Measurements from ENCODE around the gene HK2.

Gene HK2

DNA sequence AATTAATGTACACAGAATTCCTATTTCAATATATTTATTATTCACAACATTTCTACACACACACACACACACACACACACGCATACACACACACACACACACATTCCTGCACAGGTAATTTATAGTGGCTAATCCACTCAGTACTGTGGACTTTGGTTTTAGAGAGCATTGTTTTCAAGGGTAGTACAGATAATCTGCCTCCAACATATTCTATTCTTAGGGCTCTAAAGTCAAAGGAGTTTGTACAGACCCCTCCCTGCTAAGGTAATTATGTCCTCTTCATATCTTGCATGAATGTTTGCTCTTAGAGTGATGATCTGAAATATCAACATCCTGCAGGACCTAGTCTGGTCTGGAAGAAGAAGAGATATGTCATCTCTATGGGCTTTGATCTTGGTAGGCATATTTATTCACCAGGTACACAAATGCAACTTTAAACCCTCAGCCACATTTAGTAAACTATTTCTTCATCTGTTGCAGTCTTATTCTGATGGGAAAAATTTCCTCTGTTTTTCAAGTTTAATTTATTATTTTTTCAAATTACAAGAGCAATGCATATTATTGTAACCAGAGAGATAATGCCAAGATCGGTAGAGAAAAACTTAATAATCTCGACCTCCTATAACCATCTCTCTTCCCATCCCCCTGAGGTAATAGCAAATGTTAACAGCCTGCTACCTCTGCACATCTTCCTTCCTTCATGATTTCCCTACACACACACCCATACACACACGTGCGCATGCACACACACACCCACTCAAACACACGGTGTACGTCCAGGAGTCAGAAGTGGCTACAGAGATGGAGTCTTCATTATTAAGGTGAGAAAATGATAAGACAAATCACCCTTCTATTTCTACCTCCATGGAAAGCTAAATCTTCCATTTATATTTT is 106.2 kb downstream of the HK2 start:
- H2AFZ ChIP-seq (ENCODE audit: low read length): no peak overlapping the region
- no peak for TF ChIP-seq EZH2 (optimal IDR thresholded peaks at IDR 0.05; ENCODE audit: low read depth, low read length)
- TF ChIP-seq EZH2phosphoT487 (IDR thresholded peaks at IDR 0.05; ENCODE audit: low read length): no peak
- TF ChIP-seq, protein P1, sequence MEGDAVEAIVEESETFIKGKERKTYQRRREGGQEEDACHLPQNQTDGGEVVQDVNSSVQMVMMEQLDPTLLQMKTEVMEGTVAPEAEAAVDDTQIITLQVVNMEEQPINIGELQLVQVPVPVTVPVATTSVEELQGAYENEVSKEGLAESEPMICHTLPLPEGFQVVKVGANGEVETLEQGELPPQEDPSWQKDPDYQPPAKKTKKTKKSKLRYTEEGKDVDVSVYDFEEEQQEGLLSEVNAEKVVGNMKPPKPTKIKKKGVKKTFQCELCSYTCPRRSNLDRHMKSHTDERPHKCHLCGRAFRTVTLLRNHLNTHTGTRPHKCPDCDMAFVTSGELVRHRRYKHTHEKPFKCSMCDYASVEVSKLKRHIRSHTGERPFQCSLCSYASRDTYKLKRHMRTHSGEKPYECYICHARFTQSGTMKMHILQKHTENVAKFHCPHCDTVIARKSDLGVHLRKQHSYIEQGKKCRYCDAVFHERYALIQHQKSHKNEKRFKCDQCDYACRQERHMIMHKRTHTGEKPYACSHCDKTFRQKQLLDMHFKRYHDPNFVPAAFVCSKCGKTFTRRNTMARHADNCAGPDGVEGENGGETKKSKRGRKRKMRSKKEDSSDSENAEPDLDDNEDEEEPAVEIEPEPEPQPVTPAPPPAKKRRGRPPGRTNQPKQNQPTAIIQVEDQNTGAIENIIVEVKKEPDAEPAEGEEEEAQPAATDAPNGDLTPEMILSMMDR (IDR thresholded peaks at IDR 0.05; ENCODE audit: low read length): no peak
- H3K27me3 ChIP-seq (replicated peaks; ENCODE audit: insufficient read depth, low read length): no peaks in the 10 kb centered on the region
- no peaks in the 10 kb centered on the region for H3K79me2 ChIP-seq (ENCODE audit: low read length)
- H3F3A ChIP-seq (ENCODE audit: insufficient read depth, low read length): no peaks in the 10 kb centered on the region
- H3K4me1 ChIP-seq (ENCODE audit: low read length): no peaks in the 10 kb centered on the region
- no peak for DNase-seq
- H4K20me1 ChIP-seq (ENCODE audit: insufficient read depth, low read length): no peaks in the 10 kb centered on the region
- H3K4me3 ChIP-seq (ENCODE audit: low read length): no peak overlapping the region
- no peak overlapping the region for H3K27ac ChIP-seq (ENCODE audit: low read length)
- no peaks in the 10 kb centered on the region for H3K9me2 ChIP-seq (replicated peaks; ENCODE audit: insufficient read depth, low read length)
- H3K36me3 ChIP-seq (replicated peaks; ENCODE audit: insufficient read depth, low read length): no peaks in the 10 kb centered on the region
- no peak overlapping the region for H3K9ac ChIP-seq (ENCODE audit: low read length)
- H3K9me3 ChIP-seq (replicated peaks; ENCODE audit: insufficient read depth, low read length): no peaks in the 10 kb centered on the region
- H3K4me2 ChIP-seq (ENCODE audit: low read depth, low read length): no peak overlapping the region

DNA sequence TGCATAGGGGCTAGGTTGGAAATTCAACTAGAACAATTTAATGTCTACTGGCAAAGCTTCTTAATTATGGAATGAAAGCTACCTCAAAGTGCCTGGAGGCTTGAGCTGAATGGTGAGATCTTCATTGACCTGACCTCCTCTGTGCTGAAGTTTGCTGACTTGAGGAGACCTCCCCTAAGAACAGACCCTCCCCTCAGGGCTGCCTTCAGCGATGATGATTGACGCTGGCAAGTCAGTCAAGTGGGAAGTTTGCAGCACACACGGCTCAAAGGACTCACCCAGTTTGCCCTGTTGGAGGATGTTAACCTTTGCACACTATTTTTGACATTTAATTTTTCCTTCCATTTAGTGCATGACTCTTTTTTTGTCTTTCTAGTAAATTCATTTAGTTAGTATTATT is 107.4 kb downstream of the HK2 start:
- no peaks in the 10 kb centered on the region for H4K20me1 ChIP-seq (ENCODE audit: insufficient read depth, low read length)
- H3K27ac ChIP-seq (ENCODE audit: low read length): no peak overlapping the region
- H3K36me3 ChIP-seq (replicated peaks; ENCODE audit: insufficient read depth, low read length): no peaks in the 10 kb centered on the region
- H3K9me2 ChIP-seq (replicated peaks; ENCODE audit: insufficient read depth, low read length): no peaks in the 10 kb centered on the region
- TF ChIP-seq, protein P1 (IDR thresholded peaks at IDR 0.05; ENCODE audit: low read length): no peak
- TF ChIP-seq EZH2phosphoT487 (IDR thresholded peaks at IDR 0.05; ENCODE audit: low read length) (no peak), EZH2 (optimal IDR thresholded peaks at IDR 0.05; ENCODE audit: low read depth, low read length) (no peak)
- DNase-seq: no peak
- no peak overlapping the region for H3K4me3 ChIP-seq (ENCODE audit: low read length)
- no peaks in the 10 kb centered on the region for H3F3A ChIP-seq (ENCODE audit: insufficient read depth, low read length)
- no peak overlapping the region for H3K9ac ChIP-seq (ENCODE audit: low read length)
- no peak overlapping the region for H3K4me2 ChIP-seq (ENCODE audit: low read depth, low read length)
- H3K9me3 ChIP-seq (replicated peaks; ENCODE audit: insufficient read depth, low read length): no peaks in the 10 kb centered on the region
- H3K27me3 ChIP-seq (replicated peaks; ENCODE audit: insufficient read depth, low read length): no peaks in the 10 kb centered on the region
- no peaks in the 10 kb centered on the region for H3K4me1 ChIP-seq (ENCODE audit: low read length)
- H2AFZ ChIP-seq (ENCODE audit: low read length): no peak overlapping the region
- H3K79me2 ChIP-seq (ENCODE audit: low read length): no peaks in the 10 kb centered on the region

DNA sequence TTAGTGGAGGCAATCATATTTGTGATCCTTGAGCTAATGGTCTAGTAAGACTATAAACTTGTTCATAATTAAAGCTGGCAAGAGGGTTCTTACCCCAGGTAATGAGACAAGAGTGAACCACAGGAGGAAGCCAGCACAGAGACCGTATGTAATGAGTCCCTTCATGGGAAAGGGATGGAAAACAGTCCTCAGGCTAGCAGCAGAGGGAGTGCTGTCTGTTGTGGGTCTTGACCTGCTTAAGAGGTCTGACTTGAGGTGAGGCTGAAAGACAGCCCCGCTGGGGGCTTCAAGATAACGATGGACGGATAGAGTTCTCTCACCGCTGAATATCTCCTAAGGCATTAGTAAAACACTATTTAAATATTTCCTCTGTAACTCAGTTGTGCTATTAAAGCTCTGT is 108.3 kb downstream of the HK2 start:
- H3K4me3 ChIP-seq (ENCODE audit: low read length): no peak overlapping the region
- H4K20me1 ChIP-seq (ENCODE audit: insufficient read depth, low read length): no peaks in the 10 kb centered on the region
- no peaks in the 10 kb centered on the region for H3F3A ChIP-seq (ENCODE audit: insufficient read depth, low read length)
- no peaks in the 10 kb centered on the region for H3K27me3 ChIP-seq (replicated peaks; ENCODE audit: insufficient read depth, low read length)
- no peak for TF ChIP-seq EZH2phosphoT487 (IDR thresholded peaks at IDR 0.05; ENCODE audit: low read length)
- TF ChIP-seq, protein P1 (IDR thresholded peaks at IDR 0.05; ENCODE audit: low read length): no peak
- no peak for TF ChIP-seq EZH2 (optimal IDR thresholded peaks at IDR 0.05; ENCODE audit: low read depth, low read length)
- DNase-seq: no peak
- no peaks in the 10 kb centered on the region for H3K9me2 ChIP-seq (replicated peaks; ENCODE audit: insufficient read depth, low read length)
- no peak overlapping the region for H3K4me2 ChIP-seq (ENCODE audit: low read depth, low read length)
- no peaks in the 10 kb centered on the region for H3K36me3 ChIP-seq (replicated peaks; ENCODE audit: insufficient read depth, low read length)
- no peaks in the 10 kb centered on the region for H3K4me1 ChIP-seq (ENCODE audit: low read length)
- H3K79me2 ChIP-seq (ENCODE audit: low read length): no peaks in the 10 kb centered on the region
- no peak overlapping the region for H2AFZ ChIP-seq (ENCODE audit: low read length)
- no peak overlapping the region for H3K9ac ChIP-seq (ENCODE audit: low read length)
- H3K27ac ChIP-seq (ENCODE audit: low read length): no peak overlapping the region
- H3K9me3 ChIP-seq (replicated peaks; ENCODE audit: insufficient read depth, low read length): no peaks in the 10 kb centered on the region

Measured in MM.1S (cell line).